Measurements from ENCODE around the gene RSU1. TPM values are rescaled to one million over a fixed set of nuclear protein-coding genes. Genes with fewer than 3 reads are reported as not detected.

RSU1 gene
- total and polyA plus RNA-seq, 10 of the 15 experiments (the other 5 are each of a cell fraction or from before 2014, with no cell fraction given) = 49.2 to 139 (median 81.3) TPM

DNA sequence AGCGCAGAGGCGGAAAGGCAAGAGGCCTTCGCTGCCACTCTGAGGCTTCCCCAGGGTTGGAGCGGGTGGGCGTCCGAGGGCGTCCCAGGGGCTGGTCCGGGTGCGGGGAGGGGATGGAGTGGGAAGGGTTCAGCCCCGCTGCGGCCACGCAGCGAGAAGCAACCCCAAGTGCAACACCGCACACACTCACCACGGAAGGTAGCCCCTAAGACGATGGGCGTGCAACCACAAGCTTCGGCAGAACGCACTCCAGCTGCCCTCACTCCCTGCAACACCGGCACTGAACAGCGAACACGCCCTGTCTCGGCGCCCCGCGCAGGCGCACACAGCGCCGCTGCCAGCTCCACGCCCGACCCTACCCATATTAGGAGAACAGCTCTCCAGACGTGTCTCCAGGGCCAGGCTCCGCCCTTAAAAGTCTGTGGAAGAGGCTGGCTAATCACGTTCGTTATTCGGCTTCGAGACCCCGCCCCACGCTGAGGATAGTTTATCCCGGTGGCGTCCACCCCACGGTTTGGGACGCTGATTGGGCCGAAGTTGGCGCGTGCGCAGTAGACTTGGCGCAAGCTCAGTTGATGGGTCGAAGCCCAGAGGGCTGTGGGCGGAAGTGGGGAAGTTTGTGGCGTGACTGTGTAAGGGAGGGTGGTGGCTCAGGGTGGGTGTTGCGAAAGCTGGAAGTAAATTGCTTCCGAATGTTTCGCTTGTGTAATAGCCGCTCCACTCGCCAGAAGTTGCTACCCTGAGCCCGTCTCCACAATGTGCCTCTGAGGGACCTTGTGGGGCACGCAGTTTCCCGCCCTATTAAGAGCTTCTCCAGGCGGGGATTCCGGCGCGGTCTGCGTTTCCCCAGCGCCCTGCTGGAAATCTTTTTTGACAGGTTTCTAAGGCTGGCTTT, at the start of gene RSU1 (continued):
- no peak for TF ChIP-seq ZNF592 (IDR thresholded peaks at IDR 0.05)
- TF ChIP-seq, protein P1, sequence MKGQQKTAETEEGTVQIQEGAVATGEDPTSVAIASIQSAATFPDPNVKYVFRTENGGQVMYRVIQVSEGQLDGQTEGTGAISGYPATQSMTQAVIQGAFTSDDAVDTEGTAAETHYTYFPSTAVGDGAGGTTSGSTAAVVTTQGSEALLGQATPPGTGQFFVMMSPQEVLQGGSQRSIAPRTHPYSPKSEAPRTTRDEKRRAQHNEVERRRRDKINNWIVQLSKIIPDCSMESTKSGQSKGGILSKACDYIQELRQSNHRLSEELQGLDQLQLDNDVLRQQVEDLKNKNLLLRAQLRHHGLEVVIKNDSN (IDR thresholded peaks at IDR 0.05; ENCODE audit: borderline replicate concordance, extremely low read length, insufficient read depth, low read depth, low read length) = no peak
- TF ChIP-seq ELK1 (IDR thresholded peaks at IDR 0.05; ENCODE audit: low read depth, low read length) = peak; percentile 98
- no peak for TF ChIP-seq IRF4 (IDR thresholded peaks at IDR 0.05; ENCODE audit: low read depth, low read length)
- no peak for TF ChIP-seq SMAD1 (IDR thresholded peaks at IDR 0.05; ENCODE audit: low read depth, partially characterized antibody)
- TF ChIP-seq NBN (IDR thresholded peaks at IDR 0.05) = peak; percentile 11; the same call in 1 of the 2 replicates
- TF ChIP-seq, protein P2, sequence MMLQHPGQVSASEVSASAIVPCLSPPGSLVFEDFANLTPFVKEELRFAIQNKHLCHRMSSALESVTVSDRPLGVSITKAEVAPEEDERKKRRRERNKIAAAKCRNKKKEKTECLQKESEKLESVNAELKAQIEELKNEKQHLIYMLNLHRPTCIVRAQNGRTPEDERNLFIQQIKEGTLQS (IDR thresholded peaks at IDR 0.05; ENCODE audit: borderline replicate concordance, extremely low read depth, low read depth, low read length) = no peak
- TF ChIP-seq NFYA (IDR thresholded peaks at IDR 0.05; ENCODE audit: borderline replicate concordance, low read depth, low read length) = no peak
- no peak for TF ChIP-seq STAT3 (IDR thresholded peaks at IDR 0.05; ENCODE audit: low read depth, low read length)
- no peak for TF ChIP-seq ZBTB11 (CRISPR knock-in tag; IDR thresholded peaks at IDR 0.05)
- no peak for TF ChIP-seq CHD4 (IDR thresholded peaks at IDR 0.05)
- no peak for TF ChIP-seq KAT2A (conservative IDR thresholded peaks at IDR 0.05; ENCODE audit: control insufficient read depth, low read depth, low read length)
